Vagina (tissue), 2 donors: ENCODE results near the gene UBN1.

Experiments used
- CTCF ChIP-seq, 3 experiments: fragments of 450-650 bp in 2 of 3; fragments of 200-600 bp in 1 of 3; sonication (generic) in 1 of 3; IDR thresholded peaks; one replicate each; pipeline ENCODE4 v1.5.1; 2017 to 2019; ENCODE audit warnings: antibody characterized with exemption in 3 of 3, mild to moderate bottlenecking in 2 of 3, moderate library complexity in 2 of 3
- POLR2A ChIP-seq, 2 donors: fragments of 450-650 bp; IDR thresholded peaks; one replicate each; pipeline ENCODE4 v1.6.1; 2017; ENCODE audit warnings: antibody characterized with exemption in 2 of 2, mild to moderate bottlenecking in 2 of 2, moderate library complexity in 2 of 2
- POLR2AphosphoS5 ChIP-seq, 2 donors: sonication (generic); formaldehyde crosslinking; IDR thresholded peaks; one replicate each; pipeline ENCODE4 v1.9.0; 2017; ENCODE audit warnings: antibody characterized with exemption in 2 of 2, mild to moderate bottlenecking in 2 of 2, low read depth in 1 of 2; ENCODE audit not compliant: insufficient read depth in 1 of 2

GRCh38 chr16:4803401-4803844, 43.9 kb upstream of the UBN1 start:
- TF ChIP-seq CTCF (IDR thresholded peaks at IDR 0.05) (no peak), POLR2AphosphoS5 (IDR thresholded peaks at IDR 0.05; ENCODE audit: insufficient read depth in 1 of 2, low read depth in 1 of 2) (no peak), POLR2A (IDR thresholded peaks at IDR 0.05) (no peak)
